ENCODE data around the gene CDK10. TPM values are rescaled to one million over a fixed set of nuclear protein-coding genes. Genes with fewer than 3 reads are reported as not detected.
"Not testable (repeated sequence)": the region's sequence is repeated elsewhere in the genome, so short reads cannot be mapped to it uniquely, and the experiment has no call there.

Gene CDK10
- total RNA-seq, 5 donors from 2014 or later (not counting 1 experiment from before 2014, with no cell fraction given), result 108 to 163 (median 138) TPM

- Histone ChIP-seq H3K4me3 (ENCODE audit: control insufficient read depth in 1 of 2, extremely low read depth in 1 of 2, low read length in 1 of 2) (no peak overlapping the region), H3K27me3 (replicated peaks in 1 of 2; ENCODE audit: control insufficient read depth in 2 of 2, extremely low read depth in 1 of 2, insufficient read depth in 2 of 2, low read length in 1 of 2) (no peaks in the 10 kb centered on the region), H3K36me3 (ENCODE audit: control insufficient read depth in 2 of 2, extremely low read depth in 1 of 2, insufficient read depth in 1 of 2, low read length in 1 of 2) (peaks cover 4 to 8% of the 10 kb centered on the region in 2 donors), H3K27ac (ENCODE audit: low read length) (no peak overlapping the region), H3K9me3 (no peaks in the 10 kb centered on the region), H3K4me1 (ENCODE audit: control insufficient read depth in 1 of 2, extremely low read depth in 1 of 2, insufficient read depth in 2 of 2, low read length in 2 of 2) (peaks cover 2 to 28% of the 10 kb centered on the region in 2 experiments)
- WGBS (ENCODE audit: insufficient coverage), result 89% methylated on average over 7 of the region's 9 CpGs
- peaks cover 14 to 19% (median 16%) of the 10 kb centered on the region in 3 donors for H3K4me1 Mint-ChIP-seq
- DNase-seq, result no peak
- peaks cover 17% of the 10 kb centered on the region for H3K36me3 Mint-ChIP-seq
- no peaks in the 10 kb centered on the region for H3K9me3 Mint-ChIP-seq
- no peaks in the 10 kb centered on the region for H3K27me3 Mint-ChIP-seq
- no peak overlapping the region for H3K4me3 Mint-ChIP-seq
- ATAC-seq (replicated peaks in 1 of 4), result no peak
- ChIA-PET CTCF (no interaction called here), POLR2A (no interaction called here)
- H3K27ac Mint-ChIP-seq, result no peak overlapping the region
Observed at GRCh38 chr16:89661215-89661614, 25.3 kb upstream of the CDK10 start.

- ATAC-seq (replicated peaks in 1 of 4); H3K9me3 Mint-ChIP-seq; DNase-seq; H3K36me3 ChIP-seq (ENCODE audit: control insufficient read depth in 2 of 2, extremely low read depth in 1 of 2, insufficient read depth in 1 of 2, low read length in 1 of 2); H3K27ac ChIP-seq (ENCODE audit: low read length); POLR2A ChIA-PET; H3K9me3 ChIP-seq; H3K27ac Mint-ChIP-seq; CTCF ChIA-PET; H3K4me3 Mint-ChIP-seq; H3K27me3 ChIP-seq (replicated peaks in 1 of 2; ENCODE audit: control insufficient read depth in 2 of 2, extremely low read depth in 1 of 2, insufficient read depth in 2 of 2, low read length in 1 of 2); H3K27me3 Mint-ChIP-seq; H3K4me1 ChIP-seq (ENCODE audit: control insufficient read depth in 1 of 2, extremely low read depth in 1 of 2, insufficient read depth in 2 of 2, low read length in 2 of 2); H3K4me3 ChIP-seq (ENCODE audit: control insufficient read depth in 1 of 2, extremely low read depth in 1 of 2, low read length in 1 of 2): not testable (repeated sequence)
- Mint-ChIP-seq H3K4me1 (peaks cover 13 to 15% (median 13%) of the 10 kb centered on the region in 3 donors), H3K36me3 (peaks cover 17% of the 10 kb centered on the region)
- WGBS (ENCODE audit: insufficient coverage), result 80% methylated on average over 2 of the region's 11 CpGs
Observed at GRCh38 chr16:89664238-89664637, 22.3 kb upstream of the CDK10 start.

- ATAC-seq (replicated peaks in 1 of 4); H3K4me1 ChIP-seq (ENCODE audit: control insufficient read depth in 1 of 2, extremely low read depth in 1 of 2, insufficient read depth in 2 of 2, low read length in 2 of 2); H3K4me3 Mint-ChIP-seq; H3K9me3 Mint-ChIP-seq; CTCF ChIA-PET; POLR2A ChIA-PET; H3K9me3 ChIP-seq; H3K4me3 ChIP-seq (ENCODE audit: control insufficient read depth in 1 of 2, extremely low read depth in 1 of 2, low read length in 1 of 2); H3K36me3 ChIP-seq (ENCODE audit: control insufficient read depth in 2 of 2, extremely low read depth in 1 of 2, insufficient read depth in 1 of 2, low read length in 1 of 2); H3K27ac Mint-ChIP-seq; H3K27ac ChIP-seq (ENCODE audit: low read length); H3K27me3 Mint-ChIP-seq; H3K27me3 ChIP-seq (replicated peaks in 1 of 2; ENCODE audit: control insufficient read depth in 2 of 2, extremely low read depth in 1 of 2, insufficient read depth in 2 of 2, low read length in 1 of 2): not testable (repeated sequence)
- peaks cover 9 to 13% (median 11%) of the 10 kb centered on the region in 3 donors for H3K4me1 Mint-ChIP-seq
- DNase-seq, result peak in 1 of 35 experiments; percentile 29
- peaks cover 10% of the 10 kb centered on the region for H3K36me3 Mint-ChIP-seq
- no CpG with 5 or more reads among the region's 7 CpGs for WGBS (ENCODE audit: insufficient coverage)
Observed at GRCh38 chr16:89667000-89667399, 19.5 kb upstream of the CDK10 start.

- H3K4me3 Mint-ChIP-seq, result peak overlapping the region in 1 of 3 donors; percentile 43
- H3K36me3 Mint-ChIP-seq, result peaks cover 10% of the 10 kb centered on the region
- H3K27ac Mint-ChIP-seq, result no peak overlapping the region
- H3K4me1 ChIP-seq (ENCODE audit: control insufficient read depth in 1 of 2, extremely low read depth in 1 of 2, insufficient read depth in 2 of 2, low read length in 2 of 2), result peaks cover 0 to 5% of the 10 kb centered on the region in 2 experiments
- H3K27ac ChIP-seq (ENCODE audit: low read length), result no peak overlapping the region
- ATAC-seq (replicated peaks in 1 of 4) (no peak), DNase-seq (no peak)
- H3K4me3 ChIP-seq (ENCODE audit: control insufficient read depth in 1 of 2, extremely low read depth in 1 of 2, low read length in 1 of 2), result no peak overlapping the region
- POLR2A ChIA-PET, result interaction anchor here in 1 of 2 donors (0.7 kb wide), 1 partner anchor 10 kb away, joined by 4 read pairs; no protein-coding TSS in a partner anchor
- H3K9me3 Mint-ChIP-seq, result no peaks in the 10 kb centered on the region
- CTCF ChIA-PET, result no interaction called here
- no peaks in the 10 kb centered on the region for H3K27me3 Mint-ChIP-seq
- no peaks in the 10 kb centered on the region for H3K9me3 ChIP-seq
- peaks cover 0 to 8% of the 10 kb centered on the region in 2 donors for H3K36me3 ChIP-seq (ENCODE audit: control insufficient read depth in 2 of 2, extremely low read depth in 1 of 2, insufficient read depth in 1 of 2, low read length in 1 of 2)
- peaks cover 9 to 13% (median 11%) of the 10 kb centered on the region in 3 donors for H3K4me1 Mint-ChIP-seq
- 76% methylated on average over 6 of the region's 9 CpGs for WGBS (ENCODE audit: insufficient coverage)
- no peaks in the 10 kb centered on the region for H3K27me3 ChIP-seq (replicated peaks in 1 of 2; ENCODE audit: control insufficient read depth in 2 of 2, extremely low read depth in 1 of 2, insufficient read depth in 2 of 2, low read length in 1 of 2)
Observed at GRCh38 chr16:89667633-89668032, 18.9 kb upstream of the CDK10 start.

- DNase-seq (no peak), ATAC-seq (replicated peaks in 1 of 4) (no peak)
- H3K36me3 ChIP-seq (ENCODE audit: control insufficient read depth in 2 of 2, extremely low read depth in 1 of 2, insufficient read depth in 1 of 2, low read length in 1 of 2), result peaks cover 0 to 2% of the 10 kb centered on the region in 2 donors
- WGBS (ENCODE audit: insufficient coverage), result no CpG with 5 or more reads among the region's 5 CpGs
- H3K4me3 ChIP-seq (ENCODE audit: control insufficient read depth in 1 of 2, extremely low read depth in 1 of 2, low read length in 1 of 2), result no peak overlapping the region
- peaks cover 9 to 13% (median 11%) of the 10 kb centered on the region in 3 donors for H3K4me1 Mint-ChIP-seq
- H3K27ac ChIP-seq (ENCODE audit: low read length), result no peak overlapping the region
- ChIA-PET POLR2A (no interaction called here), CTCF (no interaction called here)
- no peak overlapping the region for H3K27ac Mint-ChIP-seq
- peaks cover 4% of the 10 kb centered on the region for H3K36me3 Mint-ChIP-seq
- H3K9me3 ChIP-seq, result no peaks in the 10 kb centered on the region
- H3K4me1 ChIP-seq (ENCODE audit: control insufficient read depth in 1 of 2, extremely low read depth in 1 of 2, insufficient read depth in 2 of 2, low read length in 2 of 2), result peaks cover 0 to 5% of the 10 kb centered on the region in 2 experiments
- H3K4me3 Mint-ChIP-seq, result peak overlapping the region; percentile 21 to 43 (median 28)
- H3K27me3 Mint-ChIP-seq, result no peaks in the 10 kb centered on the region
- H3K27me3 ChIP-seq (replicated peaks in 1 of 2; ENCODE audit: control insufficient read depth in 2 of 2, extremely low read depth in 1 of 2, insufficient read depth in 2 of 2, low read length in 1 of 2), result no peaks in the 10 kb centered on the region
- H3K9me3 Mint-ChIP-seq, result no peaks in the 10 kb centered on the region
Observed at GRCh38 chr16:89668790-89669158, 17.7 kb upstream of the CDK10 start.

GRCh38 chr16:89669755-89670154 lies 16.7 kb upstream of the CDK10 start:
- Mint-ChIP-seq H3K4me1 (peaks cover 9 to 13% (median 11%) of the 10 kb centered on the region in 3 donors), H3K9me3 (no peaks in the 10 kb centered on the region), H3K27me3 (no peaks in the 10 kb centered on the region), H3K4me3 (no peak overlapping the region), H3K36me3 (no peaks in the 10 kb centered on the region), H3K27ac (no peak overlapping the region)
- 99% methylated on average over 12 of the region's 13 CpGs for WGBS (ENCODE audit: insufficient coverage)
- no peaks in the 10 kb centered on the region for H3K36me3 ChIP-seq (ENCODE audit: control insufficient read depth in 2 of 2, extremely low read depth in 1 of 2, insufficient read depth in 1 of 2, low read length in 1 of 2)
- DNase-seq (no peak), ATAC-seq (replicated peaks in 1 of 4) (no peak)
- H3K27me3 ChIP-seq (replicated peaks in 1 of 2; ENCODE audit: control insufficient read depth in 2 of 2, extremely low read depth in 1 of 2, insufficient read depth in 2 of 2, low read length in 1 of 2), result no peaks in the 10 kb centered on the region
- H3K4me3 ChIP-seq (ENCODE audit: control insufficient read depth in 1 of 2, extremely low read depth in 1 of 2, low read length in 1 of 2), result no peak overlapping the region
- no peak overlapping the region for H3K27ac ChIP-seq (ENCODE audit: low read length)
- no peaks in the 10 kb centered on the region for H3K9me3 ChIP-seq
- CTCF ChIA-PET, result no interaction called here
- POLR2A ChIA-PET, result no interaction called here
- peaks cover 0 to 5% of the 10 kb centered on the region in 2 experiments for H3K4me1 ChIP-seq (ENCODE audit: control insufficient read depth in 1 of 2, extremely low read depth in 1 of 2, insufficient read depth in 2 of 2, low read length in 2 of 2)

Data from T-cell (primary cell).